Trophoblast cell (in vitro differentiated cells and primary cell): ENCODE data around the gene MBLAC2.

ENCODE experiments used
- DNase-seq, 2 donors: peaks; one replicate each; pipeline ENCODE4 v3.0.0-alpha.2; 2016
- H2AFZ ChIP-seq: 2 replicates; pipeline ENCODE4 v1.6.1; 2013; ENCODE audit warnings: low read length, moderate library complexity, mild to moderate bottlenecking; ENCODE audit not compliant: insufficient read depth, poor library complexity
- H2AK5ac ChIP-seq: 2 replicates; pipeline ENCODE4 v1.6.1; 2013; ENCODE audit warnings: mild to moderate bottlenecking, low read length
- H2BK120ac ChIP-seq: 2 replicates; pipeline ENCODE4 v1.6.1; 2013; ENCODE audit warnings: low read length, mild to moderate bottlenecking, moderate library complexity; ENCODE audit not compliant: insufficient read depth, poor library complexity
- H2BK12ac ChIP-seq: 2 replicates; pipeline ENCODE4 v1.6.1; 2013; ENCODE audit warnings: mild to moderate bottlenecking, low read length, moderate library complexity
- H2BK5ac ChIP-seq: 2 replicates; pipeline ENCODE4 v1.6.1; 2013; ENCODE audit warnings: low read length, low read depth, moderate library complexity, mild to moderate bottlenecking; ENCODE audit not compliant: poor library complexity
- H3K14ac ChIP-seq: 2 replicates; pipeline ENCODE4 v1.6.1; 2013; ENCODE audit warnings: mild to moderate bottlenecking, low read length
- H3K18ac ChIP-seq: 2 replicates; pipeline ENCODE4 v1.6.1; 2013; ENCODE audit warnings: mild to moderate bottlenecking, low read length
- H3K23ac ChIP-seq: 2 replicates; pipeline ENCODE4 v1.6.1; 2013; ENCODE audit warnings: low read length
- H3K27ac ChIP-seq: 2 replicates; pipeline ENCODE4 v1.5.1; 2013; ENCODE audit warnings: low read depth, mild to moderate bottlenecking, inconsistent platforms, low read length, moderate library complexity
- H3K27me3 ChIP-seq: 2 replicates; pipeline ENCODE4 v1.6.1; 2013; ENCODE audit warnings: inconsistent platforms, mild to moderate bottlenecking, low read length, moderate library complexity; ENCODE audit not compliant: insufficient read depth
- H3K36me3 ChIP-seq, 2 experiments: 1 replicate in 1 of 2; 2 replicates in 1 of 2; pipeline ENCODE4 v1.6.1; 2013; ENCODE audit warnings: low read length in 2 of 2, mild to moderate bottlenecking in 2 of 2, moderate library complexity in 1 of 2; ENCODE audit not compliant: insufficient read depth in 2 of 2, control insufficient read depth in 1 of 2
- H3K4ac ChIP-seq: 2 replicates; pipeline ENCODE4 v1.6.1; 2013; ENCODE audit warnings: low read depth, mild to moderate bottlenecking, low read length, moderate library complexity
- H3K4me1 ChIP-seq, 2 experiments: 1 replicate in 1 of 2; 2 replicates in 1 of 2; pipeline ENCODE4 v1.6.1; 2013; ENCODE audit warnings: low read length in 2 of 2, mild to moderate bottlenecking in 2 of 2, moderate library complexity in 1 of 2; ENCODE audit not compliant: insufficient read depth in 2 of 2, control insufficient read depth in 1 of 2
- H3K4me2 ChIP-seq: 2 replicates; pipeline ENCODE4 v1.6.1; 2013; ENCODE audit warnings: inconsistent platforms, mild to moderate bottlenecking, low read length, moderate library complexity
- H3K4me3 ChIP-seq: 2 replicates; pipeline ENCODE4 v1.5.1; 2013; ENCODE audit warnings: mild to moderate bottlenecking, low read depth, low read length, inconsistent platforms
- H3K79me1 ChIP-seq: one replicate; pipeline ENCODE4 v1.6.1; 2013; ENCODE audit warnings: low read length
- H3K79me2 ChIP-seq: 2 replicates; pipeline ENCODE4 v1.6.1; 2013; ENCODE audit warnings: low read length, mild to moderate bottlenecking; ENCODE audit not compliant: control insufficient read depth, insufficient read depth, poor library complexity
- H3K9ac ChIP-seq: 2 replicates; pipeline ENCODE4 v1.6.1; 2013; ENCODE audit warnings: mild to moderate bottlenecking, low read length
- H3K9me3 ChIP-seq: 2 replicates; pipeline ENCODE4 v1.6.1; 2013; ENCODE audit warnings: low read depth, mild to moderate bottlenecking, control low read depth, inconsistent platforms, low read length; ENCODE audit not compliant: insufficient read depth
- H4K12ac ChIP-seq: 2 replicates; pipeline ENCODE4 v1.6.1; 2013; ENCODE audit warnings: low read depth, mild to moderate bottlenecking, low read length, moderate library complexity
- H4K8ac ChIP-seq: 2 replicates; pipeline ENCODE4 v1.6.1; 2013; ENCODE audit warnings: low read depth, mild to moderate bottlenecking, low read length, moderate library complexity
- H4K91ac ChIP-seq: one replicate; pipeline ENCODE4 v1.6.1; 2013; ENCODE audit warnings: low read depth, mild to moderate bottlenecking, low read length, moderate library complexity
- WGBS: extraction: QIAGEN DNeasy Blood & Tissue Kit; methylation state at CpG from one replicate; pipeline ENCODE4 v1.1.7; 2013; ENCODE audit warnings: missing lambda C conversion rate; ENCODE audit not compliant: insufficient read length, insufficient coverage; ENCODE audit errors: extremely low coverage; 5-methylcytosine and 5-hydroxymethylcytosine counted together

The MBLAC2 gene

GRCh38 chr5:90475436-90475980 is 937 bp upstream of the MBLAC2 start:
- Histone ChIP-seq H2AK5ac (no peak overlapping the region), H3K4me1 (peaks cover 0 to 2% of the 10 kb centered on the region in 2 experiments), H3K4ac (no peak overlapping the region), H3K79me2 (peaks cover 4% of the 10 kb centered on the region), H3K4me3 (no peak overlapping the region), H3K9me3 (no peaks in the 10 kb centered on the region), H2AFZ (no peak overlapping the region), H3K18ac (no peak overlapping the region), H3K14ac (no peak overlapping the region), H3K27me3 (no peaks in the 10 kb centered on the region), H3K36me3 (no peaks in the 10 kb centered on the region), H4K91ac (no peak overlapping the region), H2BK12ac (no peak overlapping the region), H3K23ac (no peak overlapping the region), H3K79me1 (peaks cover 7% of the 10 kb centered on the region), H2BK120ac (no peak overlapping the region), H2BK5ac (no peak overlapping the region), H4K8ac (no peak overlapping the region), H3K9ac (no peak overlapping the region), H3K4me2 (peak overlapping the region; percentile 52), H4K12ac (no peak overlapping the region), H3K27ac (no peak overlapping the region)
- no peak for DNase-seq
- no CpG with 5 or more reads among the region's 17 CpGs for WGBS

GRCh38 chr5:90473396-90474234 is 956 bp downstream of the MBLAC2 start:
- Histone ChIP-seq H3K4me1 (peaks cover 0 to 2% of the 10 kb centered on the region in 2 experiments), H3K4me2 (peak overlapping the region; percentile 84), H3K23ac (no peak overlapping the region), H3K36me3 (no peaks in the 10 kb centered on the region), H3K27me3 (no peaks in the 10 kb centered on the region), H2AK5ac (no peak overlapping the region), H3K4me3 (peak overlapping the region; percentile 88), H3K9ac (peak overlapping the region; percentile 47), H4K91ac (peak overlapping the region; percentile 32), H2BK5ac (no peak overlapping the region), H2AFZ (peak overlapping the region; percentile 75), H3K27ac (no peak overlapping the region), H3K79me1 (peaks cover 7% of the 10 kb centered on the region), H2BK12ac (no peak overlapping the region), H4K8ac (peak overlapping the region; percentile 86), H3K79me2 (peaks cover 4% of the 10 kb centered on the region), H3K9me3 (no peaks in the 10 kb centered on the region), H3K18ac (peak overlapping the region; percentile 63), H3K4ac (no peak overlapping the region), H2BK120ac (no peak overlapping the region), H3K14ac (peak overlapping the region; percentile 52), H4K12ac (peak overlapping the region; percentile 56)
- peak; percentile 22 to 26 for DNase-seq
- WGBS, result no CpG with 5 or more reads among the region's 56 CpGs

GRCh38 chr5:90472783-90473395 is 1.7 kb downstream of the MBLAC2 start:
- Histone ChIP-seq H2BK120ac (no peak overlapping the region), H3K27me3 (no peaks in the 10 kb centered on the region), H3K4ac (no peak overlapping the region), H3K18ac (no peak overlapping the region), H3K79me2 (peaks cover 4% of the 10 kb centered on the region), H2AFZ (no peak overlapping the region), H3K14ac (no peak overlapping the region), H2BK12ac (no peak overlapping the region), H3K27ac (no peak overlapping the region), H4K12ac (no peak overlapping the region), H3K4me3 (peak overlapping the region; percentile 88), H3K36me3 (no peaks in the 10 kb centered on the region), H3K9ac (no peak overlapping the region), H4K8ac (no peak overlapping the region), H2BK5ac (no peak overlapping the region), H4K91ac (no peak overlapping the region), H3K4me2 (peak overlapping the region; percentile 84), H3K9me3 (no peaks in the 10 kb centered on the region), H3K79me1 (peaks cover 7% of the 10 kb centered on the region), H3K23ac (no peak overlapping the region), H3K4me1 (peaks cover 0 to 2% of the 10 kb centered on the region in 2 experiments), H2AK5ac (no peak overlapping the region)
- peak in 1 of 2 donors; percentile 23 for DNase-seq
- WGBS, result no CpG with 5 or more reads among the region's 9 CpGs

GRCh38 chr5:90461288-90461687 is 13.3 kb downstream of the MBLAC2 start:
- H3K9ac ChIP-seq, result no peak overlapping the region
- WGBS, result no CpG with 5 or more reads among the region's 4 CpGs
- no peak overlapping the region for H2AFZ ChIP-seq
- H2BK5ac ChIP-seq, result no peak overlapping the region
- H3K36me3 ChIP-seq, result no peaks in the 10 kb centered on the region
- H4K12ac ChIP-seq, result no peak overlapping the region
- no peaks in the 10 kb centered on the region for H3K79me1 ChIP-seq
- H4K91ac ChIP-seq, result no peak overlapping the region
- no peak overlapping the region for H3K23ac ChIP-seq
- H3K4me3 ChIP-seq, result no peak overlapping the region
- no peak overlapping the region for H3K18ac ChIP-seq
- no peaks in the 10 kb centered on the region for H3K4me1 ChIP-seq
- H4K8ac ChIP-seq, result no peak overlapping the region
- DNase-seq, result no peak
- no peaks in the 10 kb centered on the region for H3K79me2 ChIP-seq
- H3K4ac ChIP-seq, result no peak overlapping the region
- no peaks in the 10 kb centered on the region for H3K27me3 ChIP-seq
- H3K4me2 ChIP-seq, result no peak overlapping the region
- no peak overlapping the region for H3K27ac ChIP-seq
- H2BK120ac ChIP-seq, result no peak overlapping the region
- H3K9me3 ChIP-seq, result no peaks in the 10 kb centered on the region
- H2AK5ac ChIP-seq, result no peak overlapping the region
- no peak overlapping the region for H2BK12ac ChIP-seq
- no peak overlapping the region for H3K14ac ChIP-seq
